GM23338 (cell line): Measurements from ENCODE around the gene HSPA1A. TPM values are rescaled to one million over a fixed set of nuclear protein-coding genes. Genes with fewer than 3 reads are reported as not detected.

Source experiments
- ATAC-seq: fragments of 200-7000 bp; cut with Tn5 transposase; 3 replicates; pipeline ENCODE4 v1.9.1; 2020
- DNase-seq: peaks from one replicate; pipeline ENCODE4 v3.0.0-alpha.2; 2015; ENCODE audit warnings: low spot score
- H2AFZ ChIP-seq: fragments of 200-600 bp; sonication (generic); 2 replicates; pipeline ENCODE4 v1.8.0; 2016; ENCODE audit warnings: antibody characterized with exemption, mild to moderate bottlenecking, moderate library complexity
- H3F3A ChIP-seq: fragments of 200-600 bp; sonication (generic); replicated peaks from 2 replicates; pipeline ENCODE4 v1.8.0; 2017; ENCODE audit warnings: antibody characterized with exemption, mixed run types, low read depth
- H3K27ac ChIP-seq: fragments of 200-600 bp; sonication (generic); 2 replicates; pipeline ENCODE4 v1.6.1; 2016; ENCODE audit warnings: low read depth
- H3K27me3 ChIP-seq: fragments of 200-600 bp; sonication (generic); 2 replicates; pipeline ENCODE4 v1.8.0; 2016; ENCODE audit warnings: mild to moderate bottlenecking, mixed run types, moderate library complexity; ENCODE audit not compliant: insufficient read depth
- H3K36me3 ChIP-seq: fragments of 200-600 bp; sonication (generic); 2 replicates; pipeline ENCODE4 v1.8.0; 2016; ENCODE audit warnings: mild to moderate bottlenecking; ENCODE audit not compliant: insufficient read depth
- H3K4me1 ChIP-seq: fragments of 200-600 bp; sonication (generic); 2 replicates; pipeline ENCODE4 v1.8.0; 2016; ENCODE audit warnings: mild to moderate bottlenecking, moderate library complexity; ENCODE audit not compliant: insufficient read depth
- H3K4me2 ChIP-seq: fragments of 200-600 bp; sonication (generic); 2 replicates; pipeline ENCODE4 v1.7.1; 2017; ENCODE audit warnings: mixed run types
- H3K4me3 ChIP-seq: fragments of 200-600 bp; sonication (generic); 2 replicates; pipeline ENCODE4 v1.6.1; 2016; ENCODE audit warnings: mixed run types
- H3K79me2 ChIP-seq: fragments of 200-600 bp; sonication (generic); replicated peaks from 2 replicates; pipeline ENCODE4 v1.8.0; 2017; ENCODE audit warnings: mild to moderate bottlenecking; ENCODE audit not compliant: insufficient read depth
- H3K9me2 ChIP-seq: fragments of 200-600 bp; sonication (generic); 2 replicates; pipeline ENCODE4 v1.8.0; 2017; ENCODE audit not compliant: insufficient read depth
- H4K20me1 ChIP-seq: fragments of 200-600 bp; sonication (generic); replicated peaks from 2 replicates; pipeline ENCODE4 v1.8.0; 2017; ENCODE audit warnings: mild to moderate bottlenecking; ENCODE audit not compliant: insufficient read depth
- H3K27ac Mint-ChIP-seq: 2 replicates; pipeline ENCODE4 v1.8.0; 2020; ENCODE audit warnings: inconsistent platforms, mild to moderate bottlenecking, moderate library complexity, mixed read lengths
- H3K27me3 Mint-ChIP-seq: 3 replicates; pipeline ENCODE4 v1.8.0; 2022; ENCODE audit warnings: low read depth, mild to moderate bottlenecking, moderate library complexity, mixed read lengths, inconsistent platforms; ENCODE audit not compliant: insufficient read depth, poor library complexity
- H3K36me3 Mint-ChIP-seq: 3 replicates; pipeline ENCODE4 v1.8.0; 2021; ENCODE audit warnings: low read depth, mild to moderate bottlenecking, inconsistent platforms, moderate library complexity, mixed read lengths
- H3K4me1 Mint-ChIP-seq: 3 replicates; pipeline ENCODE4 v1.8.0; 2020; ENCODE audit warnings: mild to moderate bottlenecking, inconsistent platforms, mixed read lengths
- H3K4me3 Mint-ChIP-seq: 3 replicates; pipeline ENCODE4 v1.8.0; 2021; ENCODE audit warnings: moderate library complexity, mild to moderate bottlenecking, inconsistent platforms, mixed read lengths
- H3K9me3 Mint-ChIP-seq: 3 replicates; pipeline ENCODE4 v1.8.0; 2020; ENCODE audit warnings: moderate library complexity, mild to moderate bottlenecking, inconsistent platforms, mixed read lengths
- CREB1 ChIP-seq: fragments of 250-450 bp; sonication (Bioruptor Pico); IDR thresholded peaks from 2 replicates; pipeline ENCODE4 v1.5.0; 2020; ENCODE audit warnings: low read depth, mild to moderate bottlenecking, moderate library complexity
- CTCF ChIP-seq, 2 experiments: fragments of 200-600 bp in 1 of 2; sonication (generic) in 1 of 2; conservative IDR thresholded peaks; 2 replicates each; pipeline versions ENCODE4 v1.5.1 to v1.6.1; 2016 to 2017; ENCODE audit warnings: antibody characterized with exemption in 2 of 2, low read depth in 2 of 2, mild to moderate bottlenecking in 2 of 2, moderate library complexity in 1 of 2
- ETS1 ChIP-seq: IDR thresholded peaks from 2 replicates; pipeline ENCODE4 v1.6.1; 2016; ENCODE audit warnings: antibody characterized with exemption
- EZH2 ChIP-seq: fragments of 200-600 bp; sonication (generic); IDR thresholded peaks from one replicate; pipeline ENCODE4 v1.8.0; 2017; ENCODE audit warnings: antibody characterized with exemption, mild to moderate bottlenecking, low read depth; ENCODE audit not compliant: unreplicated experiment
- EZH2phosphoT487 ChIP-seq: fragments of 200-600 bp; sonication (generic); IDR thresholded peaks from one replicate; pipeline ENCODE4 v1.8.1; 2018; ENCODE audit warnings: antibody characterized with exemption; ENCODE audit not compliant: unreplicated experiment
- JUNB ChIP-seq: IDR thresholded peaks from one replicate; pipeline ENCODE4 v1.6.1; 2016; ENCODE audit warnings: antibody characterized with exemption; ENCODE audit not compliant: unreplicated experiment
- NANOG ChIP-seq: IDR thresholded peaks from 2 replicates; pipeline ENCODE4 v1.6.1; 2016; ENCODE audit warnings: antibody characterized with exemption, borderline replicate concordance
- POLR2AphosphoS5 ChIP-seq: IDR thresholded peaks from 2 replicates; pipeline ENCODE4 v1.6.1; 2016; ENCODE audit warnings: antibody characterized with exemption, low read depth
- STAT1 ChIP-seq: IDR thresholded peaks from one replicate; pipeline ENCODE4 v1.6.1; 2016; ENCODE audit warnings: antibody characterized with exemption; ENCODE audit not compliant: unreplicated experiment
- ZNF114 ChIP-seq: fragments of 250-450 bp; sonication (Bioruptor Pico); IDR thresholded peaks from 2 replicates; pipeline ENCODE4 v1.5.0; 2020; ENCODE audit warnings: mild to moderate bottlenecking, moderate library complexity
- ZNF331 ChIP-seq: fragments of 250-450 bp; sonication (Bioruptor Pico); IDR thresholded peaks from 2 replicates; pipeline ENCODE4 v1.5.0; 2020; ENCODE audit warnings: low read depth, mild to moderate bottlenecking, moderate library complexity
- ZNF462 ChIP-seq: fragments of 250-450 bp; sonication (Bioruptor Pico); IDR thresholded peaks from 2 replicates; pipeline ENCODE4 v1.5.0; 2020; ENCODE audit warnings: mild to moderate bottlenecking, moderate library complexity
- polyA plus RNA-seq: library from polyadenylated mRNA; unstranded; fragments of >200 nt; fragmentation: Nextera tagmentation; extraction: Ambion mirVana; gene quantifications from 2 replicates; pipeline ENCODE4 v1.2.1, GENCODE V29; 2016
- total RNA-seq: library from RNA; depleted of rRNA; stranded (reverse); fragments of >200 nt; shearing (Covaris generic); gene quantifications from 2 replicates; pipeline ENCODE4 v1.2.3, GENCODE V29; 2014
- TF ChIP-seq, protein P1 (sequence below): IDR thresholded peaks from one replicate; pipeline ENCODE4 v1.6.1; 2018; ENCODE audit warnings: antibody characterized with exemption; ENCODE audit not compliant: unreplicated experiment

The HSPA1A gene
- total and polyA plus RNA-seq, 2 experiments from 2014 or later = 36.1 to 57.1 TPM

DNA sequence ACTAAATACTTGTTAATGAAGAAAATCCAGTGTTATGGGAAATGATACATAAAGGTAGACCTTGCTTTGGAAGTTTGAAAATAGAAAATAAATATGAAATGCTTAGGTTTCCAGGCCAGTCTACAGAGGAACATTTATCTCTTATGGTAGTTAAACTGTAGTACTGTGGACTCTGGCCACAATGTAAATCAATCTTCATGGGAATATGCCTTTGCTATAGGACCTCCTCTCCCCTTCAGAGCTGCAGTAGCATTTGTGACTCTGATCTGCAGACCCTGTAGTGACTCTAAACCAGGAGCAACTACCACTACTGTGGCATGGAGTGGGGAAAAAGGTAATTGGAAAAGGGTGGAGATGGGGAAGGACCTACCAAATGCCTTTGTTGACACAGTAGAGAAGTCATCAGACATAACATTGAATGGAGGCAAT is 4.5 kb downstream of the HSPA1A start:
- no peak for ATAC-seq
- H3K9me3 Mint-ChIP-seq = peaks cover 10% of the 10 kb centered on the region; the same call in 2 of the 3 replicates
- H3K4me1 Mint-ChIP-seq = peaks cover 37% of the 10 kb centered on the region
- Histone ChIP-seq H2AFZ (no peak overlapping the region), H3K79me2 (peaks cover 19% of the 10 kb centered on the region), H3K36me3 (no peaks in the 10 kb centered on the region), H3K9me2 (no peaks in the 10 kb centered on the region), H3K4me3 (no peak overlapping the region), H4K20me1 (peaks cover 9% of the 10 kb centered on the region; the same call in 1 of the 2 replicates), H3K27ac (no peak overlapping the region), H3K4me2 (no peak overlapping the region), H3K27me3 (no peaks in the 10 kb centered on the region), H3K4me1 (peaks cover 47% of the 10 kb centered on the region), H3F3A (peaks cover 13% of the 10 kb centered on the region)
- no peak for DNase-seq
- H3K27ac Mint-ChIP-seq = no peak overlapping the region
- no peak for TF ChIP-seq ETS1
- TF ChIP-seq, protein P1, sequence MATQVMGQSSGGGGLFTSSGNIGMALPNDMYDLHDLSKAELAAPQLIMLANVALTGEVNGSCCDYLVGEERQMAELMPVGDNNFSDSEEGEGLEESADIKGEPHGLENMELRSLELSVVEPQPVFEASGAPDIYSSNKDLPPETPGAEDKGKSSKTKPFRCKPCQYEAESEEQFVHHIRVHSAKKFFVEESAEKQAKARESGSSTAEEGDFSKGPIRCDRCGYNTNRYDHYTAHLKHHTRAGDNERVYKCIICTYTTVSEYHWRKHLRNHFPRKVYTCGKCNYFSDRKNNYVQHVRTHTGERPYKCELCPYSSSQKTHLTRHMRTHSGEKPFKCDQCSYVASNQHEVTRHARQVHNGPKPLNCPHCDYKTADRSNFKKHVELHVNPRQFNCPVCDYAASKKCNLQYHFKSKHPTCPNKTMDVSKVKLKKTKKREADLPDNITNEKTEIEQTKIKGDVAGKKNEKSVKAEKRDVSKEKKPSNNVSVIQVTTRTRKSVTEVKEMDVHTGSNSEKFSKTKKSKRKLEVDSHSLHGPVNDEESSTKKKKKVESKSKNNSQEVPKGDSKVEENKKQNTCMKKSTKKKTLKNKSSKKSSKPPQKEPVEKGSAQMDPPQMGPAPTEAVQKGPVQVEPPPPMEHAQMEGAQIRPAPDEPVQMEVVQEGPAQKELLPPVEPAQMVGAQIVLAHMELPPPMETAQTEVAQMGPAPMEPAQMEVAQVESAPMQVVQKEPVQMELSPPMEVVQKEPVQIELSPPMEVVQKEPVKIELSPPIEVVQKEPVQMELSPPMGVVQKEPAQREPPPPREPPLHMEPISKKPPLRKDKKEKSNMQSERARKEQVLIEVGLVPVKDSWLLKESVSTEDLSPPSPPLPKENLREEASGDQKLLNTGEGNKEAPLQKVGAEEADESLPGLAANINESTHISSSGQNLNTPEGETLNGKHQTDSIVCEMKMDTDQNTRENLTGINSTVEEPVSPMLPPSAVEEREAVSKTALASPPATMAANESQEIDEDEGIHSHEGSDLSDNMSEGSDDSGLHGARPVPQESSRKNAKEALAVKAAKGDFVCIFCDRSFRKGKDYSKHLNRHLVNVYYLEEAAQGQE = no peak
- TF ChIP-seq CTCF (conservative IDR thresholded peaks at IDR 0.05; ENCODE audit: low read depth in 2 of 2) = no peak
- no peak for TF ChIP-seq ZNF114 (CRISPR knock-in tag)
- no peak for TF ChIP-seq EZH2
- no peak for TF ChIP-seq NANOG
- TF ChIP-seq JUNB = no peak
- TF ChIP-seq EZH2phosphoT487 = no peak
- TF ChIP-seq STAT1 = no peak
- no peak for TF ChIP-seq POLR2AphosphoS5
- no peak for TF ChIP-seq ZNF462 (CRISPR knock-in tag)
- TF ChIP-seq ZNF331 = no peak
- no peak for TF ChIP-seq CREB1 (CRISPR knock-in tag)
- peaks cover 24% of the 10 kb centered on the region for H3K27me3 Mint-ChIP-seq
- H3K4me3 Mint-ChIP-seq = no peak overlapping the region; the same call in 2 of the 3 replicates
- peaks cover 9% of the 10 kb centered on the region; the same call in 2 of the 3 replicates for H3K36me3 Mint-ChIP-seq
